NCI-H2171 (cell line): ENCODE results near the gene C11orf58.

Experiments used
- DNase-seq: peaks from one replicate; lab custom pipeline; 2025; lab: John Stamatoyannopoulos, UW

C11orf58 gene

DNA sequence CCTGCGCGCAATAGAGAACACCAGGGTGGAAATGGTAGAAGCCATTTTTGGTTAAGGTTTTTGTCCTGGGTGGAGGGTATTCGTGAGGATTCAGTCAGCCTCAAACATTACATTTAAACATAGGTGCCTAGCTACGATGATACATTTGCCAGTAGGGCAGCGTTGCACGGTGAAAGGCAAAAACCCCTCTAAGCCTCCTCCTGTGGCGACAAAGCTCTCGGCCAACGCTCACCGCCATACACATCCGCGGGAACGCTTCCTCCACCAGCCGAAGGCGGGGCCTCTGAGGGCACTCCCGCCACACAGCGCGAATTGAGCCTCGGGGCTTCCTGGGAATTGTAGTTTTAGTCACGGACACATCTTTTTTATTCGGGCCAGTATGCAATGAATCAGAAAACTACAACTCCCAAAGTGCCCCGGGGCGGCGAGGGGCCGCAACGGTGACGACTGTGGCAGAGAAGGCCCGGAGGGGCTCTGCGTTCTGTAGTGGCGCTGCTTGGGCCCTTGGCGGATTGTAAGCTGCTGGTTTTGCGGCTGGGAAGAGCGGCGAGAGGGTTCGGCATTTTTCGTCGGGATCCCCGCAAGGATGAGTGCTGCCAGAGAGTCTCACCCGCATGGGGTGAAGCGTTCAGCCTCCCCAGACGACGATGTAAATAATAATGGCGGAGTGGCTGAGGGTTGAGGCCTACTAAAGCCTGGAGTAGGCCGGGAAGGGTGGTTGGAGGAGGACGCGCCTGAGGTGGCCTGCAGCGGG lies at the start of gene C11orf58:
C11orf58 (plus strand) TSS at position 455 of the 754 bp plus-strand sequence; CDS start at position 587, 132 bp downstream.
- DNase-seq, result peak; percentile 77

DNA sequence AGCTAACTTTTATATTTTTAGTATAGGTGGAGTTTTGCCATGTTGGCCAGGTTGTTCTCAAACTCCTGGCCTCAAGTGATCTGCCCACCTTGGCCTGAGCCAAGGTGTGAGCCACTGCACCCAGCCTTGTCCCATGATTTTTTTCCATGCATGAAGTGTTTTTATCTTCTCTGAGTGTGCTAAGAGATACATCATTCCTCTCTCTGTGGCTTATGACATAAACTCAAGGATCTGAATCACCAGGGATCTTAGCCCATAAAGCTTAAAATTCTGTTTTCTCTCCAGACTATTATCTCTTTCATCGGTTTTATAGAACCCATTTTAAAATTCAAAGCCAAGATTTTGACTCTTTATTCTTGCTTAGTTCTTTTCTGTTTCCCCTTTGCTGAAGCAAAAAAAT lies 48.4 kb upstream of the C11orf58 start:
- no peak for DNase-seq

DNA sequence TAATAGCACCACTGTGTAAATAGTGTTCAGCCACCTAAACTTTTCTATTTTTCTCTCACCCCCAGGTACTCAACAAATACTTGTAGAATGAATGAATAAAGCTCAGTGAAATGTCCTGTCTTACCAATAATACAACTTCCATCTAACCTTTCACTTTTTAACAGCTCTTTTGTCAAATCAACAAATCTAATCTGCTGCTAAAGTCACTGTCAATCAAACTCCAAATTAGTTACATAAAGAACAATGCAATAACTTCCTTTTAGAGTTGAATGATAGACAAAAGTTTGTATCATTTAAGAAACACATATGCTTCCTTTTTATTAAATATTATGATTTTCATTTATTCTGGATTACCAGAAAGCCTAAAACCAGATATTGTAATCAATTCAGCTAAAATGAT lies 34.7 kb upstream of the C11orf58 start:
- DNase-seq, result no peak

DNA sequence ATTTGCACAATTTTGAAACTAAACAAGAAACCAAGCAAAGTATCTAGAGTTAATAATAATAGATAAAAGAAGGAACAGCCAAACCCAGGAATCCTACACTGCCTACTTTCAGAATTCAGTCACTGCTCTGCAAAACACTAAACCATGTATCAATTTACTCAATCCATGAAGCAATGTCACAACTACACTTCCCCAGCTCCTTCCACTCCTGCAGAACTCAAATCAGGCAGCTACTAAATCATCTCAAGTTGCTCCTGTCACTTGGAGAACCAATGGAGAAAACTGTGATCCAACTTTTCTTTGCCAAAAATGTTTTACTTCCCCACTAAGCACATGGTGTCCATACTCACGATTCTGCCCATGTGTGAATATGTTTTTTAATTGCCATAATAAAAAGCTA lies 24.9 kb upstream of the C11orf58 start:
- no peak for DNase-seq

DNA sequence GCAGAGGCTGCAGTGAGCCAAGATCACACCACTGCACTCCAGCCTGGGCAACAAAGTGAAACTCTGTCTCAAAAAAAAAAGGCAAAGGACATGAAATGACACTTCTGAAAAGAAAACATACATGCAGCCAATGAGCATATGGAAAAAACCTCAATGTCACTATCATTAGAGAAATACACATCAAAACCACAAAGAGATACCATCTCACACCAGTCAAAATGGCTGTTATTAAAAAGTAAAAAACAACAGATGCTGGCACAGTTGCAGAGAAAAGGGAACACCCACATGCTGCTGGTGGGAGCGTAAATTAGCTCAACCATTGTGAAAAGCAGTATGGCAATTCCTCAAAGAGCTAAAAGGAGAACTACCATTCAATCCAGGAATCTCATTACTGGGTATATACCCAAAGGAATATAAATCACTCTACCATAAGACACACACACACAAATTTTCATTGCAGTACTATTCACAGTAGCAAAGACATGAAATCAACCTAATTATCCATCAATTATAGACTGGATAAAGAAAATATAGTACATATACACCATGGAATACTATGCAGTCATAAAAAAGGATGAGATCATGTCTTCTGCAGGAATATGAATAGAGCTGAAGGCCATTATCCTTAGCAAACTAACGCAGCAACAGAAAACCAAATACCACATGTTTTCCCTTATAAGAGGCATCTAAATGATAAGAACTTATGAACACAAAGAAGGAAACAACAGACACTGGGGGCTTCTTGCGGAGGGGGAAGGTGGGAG lies 15.7 kb upstream of the C11orf58 start:
- DNase-seq, result no peak

DNA sequence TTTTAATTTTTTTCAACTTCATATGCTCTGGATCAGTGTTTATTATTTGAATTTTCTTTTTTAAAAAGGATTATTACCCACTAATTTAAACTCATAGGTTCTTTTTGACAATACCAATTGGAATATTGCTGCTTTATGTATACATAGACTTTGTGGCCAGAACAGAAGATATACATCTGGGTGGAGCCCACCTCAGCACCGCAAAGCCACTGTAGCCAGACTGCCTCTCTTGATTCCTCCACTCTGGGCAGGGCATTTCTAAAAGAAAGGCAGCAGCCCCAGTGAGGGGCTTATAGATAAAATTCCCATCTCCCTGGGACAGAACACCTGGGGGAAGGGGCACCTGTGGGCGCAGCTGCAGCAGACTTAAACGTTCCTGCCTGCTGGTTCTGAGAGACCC lies 10.6 kb upstream of the C11orf58 start:
- DNase-seq, result no peak

DNA sequence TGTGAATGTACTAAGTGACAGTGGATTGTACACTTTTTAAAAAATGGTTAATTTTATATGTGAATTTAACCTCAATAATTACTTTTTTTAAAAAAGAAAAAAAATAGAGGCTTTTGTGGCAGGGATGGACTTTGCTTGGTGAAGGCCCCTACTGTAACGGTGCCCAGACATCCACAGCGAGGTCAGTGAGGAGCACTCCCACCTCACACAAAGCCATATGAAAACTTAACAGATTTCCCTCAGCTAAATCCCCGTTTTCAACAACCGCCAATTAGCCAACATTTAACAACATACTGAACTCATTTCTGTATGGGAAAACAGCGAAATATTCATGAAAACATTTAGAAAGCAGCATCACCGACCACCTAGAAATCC lies 642 bp upstream of the C11orf58 start:
- no peak for DNase-seq

DNA sequence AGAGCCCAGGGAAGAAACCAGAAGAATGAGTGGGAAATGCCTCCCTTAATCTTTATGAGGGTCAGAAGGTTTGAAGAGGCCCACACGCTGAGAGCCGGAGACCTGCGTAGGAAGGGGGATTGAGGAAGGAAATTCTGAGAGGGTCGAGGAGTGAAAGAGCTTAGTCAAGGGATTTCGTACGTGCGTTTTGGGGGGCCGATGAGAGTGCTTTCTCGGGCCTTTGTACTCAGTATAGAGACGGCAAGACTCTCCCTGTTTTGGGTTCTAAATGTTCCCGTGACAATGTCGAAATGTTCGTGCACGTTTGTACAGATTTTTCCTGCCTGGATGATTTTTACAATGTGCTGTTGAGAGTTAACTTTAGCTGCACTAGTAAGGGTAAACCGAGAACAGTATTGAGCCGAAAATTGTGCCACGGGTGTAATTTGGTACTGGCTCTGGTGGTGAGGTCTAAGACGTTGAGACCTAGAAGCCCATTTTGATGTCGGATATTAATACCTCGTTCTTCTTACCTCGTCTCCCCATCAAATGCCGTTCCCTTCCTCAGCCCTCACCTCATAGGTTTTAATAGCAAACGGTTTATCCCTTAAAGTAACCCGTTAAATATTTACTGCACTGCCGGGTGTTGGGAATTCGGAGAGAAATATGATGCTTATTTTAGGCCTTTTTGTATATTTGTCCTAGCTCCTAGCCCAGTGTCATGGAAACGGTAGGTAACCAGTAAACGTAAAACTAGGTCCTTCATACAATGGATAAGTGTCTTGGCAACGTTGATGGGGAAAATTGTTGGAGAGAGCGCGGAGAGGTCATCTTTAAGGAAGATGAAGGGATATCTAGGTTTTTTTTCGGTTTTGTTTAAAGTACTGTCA lies 734 bp downstream of the C11orf58 start:
- DNase-seq, result no peak

DNA sequence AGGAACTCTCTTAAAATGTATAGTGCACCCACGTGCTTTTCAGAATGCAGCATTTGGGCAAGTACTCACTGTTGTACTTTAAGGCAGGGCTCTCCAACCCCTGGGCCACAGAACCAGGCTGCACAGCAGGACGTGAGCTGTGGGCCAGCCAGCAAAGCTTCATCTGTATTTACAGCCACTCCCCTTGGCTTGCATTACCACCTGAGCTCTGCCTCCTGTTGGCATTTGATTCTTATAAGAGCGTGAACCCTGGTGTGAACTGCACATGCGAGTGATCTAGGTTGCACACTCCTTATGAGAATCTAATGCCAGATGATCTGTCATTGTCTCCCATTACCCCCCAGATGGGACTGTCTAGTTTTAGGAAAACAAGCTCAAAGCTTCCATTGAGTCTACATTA lies 3.0 kb downstream of the C11orf58 start:
- DNase-seq, result no peak

DNA sequence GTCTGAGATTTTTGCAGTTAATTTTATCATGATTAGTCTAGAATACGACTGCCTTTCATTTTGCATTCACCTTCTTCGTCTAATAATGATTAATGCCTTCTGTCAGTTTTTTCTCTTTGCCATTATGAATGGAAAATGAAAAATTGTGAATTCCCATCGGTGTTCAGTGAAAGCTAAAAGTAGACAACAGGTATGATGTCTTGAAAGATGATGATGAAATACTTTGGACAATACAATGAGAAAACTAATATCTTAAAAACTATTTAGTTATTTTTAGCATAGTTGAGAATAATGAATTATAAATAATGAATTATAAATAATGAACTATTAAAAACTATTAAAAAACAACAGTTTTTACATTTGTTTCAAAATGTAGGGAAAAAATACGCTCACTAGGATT lies 5.0 kb downstream of the C11orf58 start:
- no peak for DNase-seq

DNA sequence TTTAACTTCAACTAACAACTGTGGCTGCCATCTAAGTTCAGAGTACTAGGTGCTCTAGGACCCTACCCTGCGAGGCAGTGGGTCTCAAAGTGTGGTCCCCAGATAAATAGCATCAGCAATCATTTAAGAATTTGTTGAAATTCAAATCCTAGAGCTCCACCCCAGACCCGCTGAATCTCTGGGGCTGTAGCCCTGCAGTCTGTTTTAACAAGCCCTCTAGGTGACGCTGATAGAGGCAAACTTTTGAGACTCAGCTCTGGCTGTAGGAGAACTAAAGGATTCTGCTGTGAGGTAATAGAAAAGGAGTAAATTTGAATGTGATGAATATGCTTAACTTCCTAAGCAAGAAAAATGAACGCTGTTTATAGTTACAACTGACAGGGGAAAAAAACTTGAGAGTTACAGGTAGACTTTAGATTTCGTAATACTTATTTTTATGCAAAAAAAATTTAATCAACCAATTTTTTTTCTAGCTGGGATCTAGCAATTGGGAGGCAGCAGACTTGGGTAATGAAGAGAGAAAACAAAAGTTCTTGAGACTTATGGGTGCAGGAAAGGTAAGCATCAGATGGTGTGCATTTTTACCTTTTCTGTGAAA lies 5.8 kb downstream of the C11orf58 start:
- DNase-seq, result no peak

DNA sequence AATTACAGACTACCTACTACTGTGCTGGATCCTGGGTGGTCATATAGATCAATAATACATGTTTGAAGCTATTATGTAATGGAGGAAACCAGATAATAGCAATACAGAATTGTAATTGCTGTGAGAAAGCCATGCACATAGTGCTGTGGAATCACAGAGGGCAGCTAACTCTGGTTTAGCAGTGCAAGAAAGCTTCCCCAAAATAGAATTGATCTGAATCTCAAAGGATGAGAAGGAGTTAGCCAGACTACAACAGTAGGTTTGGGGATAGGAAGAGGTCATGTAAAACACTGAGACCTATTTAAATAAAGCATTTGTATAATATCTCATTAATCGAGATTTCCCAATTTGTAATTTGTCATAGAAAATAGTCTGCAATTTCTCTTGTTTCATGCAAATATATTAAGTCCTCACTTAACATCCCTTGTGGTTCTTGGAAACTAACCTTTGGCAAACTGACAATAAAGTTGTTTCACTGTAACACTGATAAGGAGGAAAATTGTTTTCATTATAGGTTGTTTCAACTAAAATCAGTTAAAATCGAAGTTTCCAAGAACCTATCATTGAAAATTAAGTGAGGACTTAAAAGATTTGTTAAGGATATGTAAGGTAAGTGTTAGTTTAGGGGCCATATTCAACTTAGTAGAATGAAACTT lies 7.6 kb downstream of the C11orf58 start:
- DNase-seq, result no peak

DNA sequence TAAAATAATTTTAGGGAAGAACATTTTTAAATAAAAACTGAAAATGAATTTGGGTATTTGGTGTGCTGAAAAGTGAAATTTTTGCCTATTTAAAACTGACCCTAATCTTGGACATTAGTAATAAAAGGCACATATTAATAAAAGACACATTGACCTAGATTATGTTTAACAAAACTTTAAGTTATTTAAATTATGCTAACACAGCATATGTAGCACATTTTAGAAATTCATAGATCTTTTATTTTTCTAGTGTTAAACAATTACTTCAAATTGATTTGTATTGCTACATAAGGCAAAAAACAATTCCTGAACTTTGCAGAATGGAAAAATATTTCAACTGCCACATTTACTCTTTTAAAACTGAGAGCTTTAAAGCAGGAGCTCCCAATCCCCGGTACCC lies 10.6 kb downstream of the C11orf58 start:
- no peak for DNase-seq

DNA sequence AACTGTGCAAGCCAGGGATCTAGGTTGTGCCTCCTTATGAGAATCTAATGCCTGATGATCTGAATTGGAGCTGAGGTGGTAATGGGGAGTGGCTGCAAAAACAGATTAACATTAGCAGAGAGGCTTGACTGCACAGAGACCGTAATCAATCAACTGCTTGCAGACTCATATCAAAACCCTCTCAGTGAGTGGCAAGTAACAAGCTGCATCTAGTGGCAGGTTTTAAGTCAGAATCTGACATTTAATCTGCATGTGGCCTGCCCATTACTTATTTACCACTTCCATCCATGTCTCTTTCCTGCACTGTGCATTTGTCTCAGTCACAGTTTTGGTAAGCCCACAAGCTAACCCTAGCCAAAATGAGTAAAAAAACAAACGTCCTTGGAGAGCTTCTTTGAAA lies 11.2 kb downstream of the C11orf58 start:
- no peak for DNase-seq

DNA sequence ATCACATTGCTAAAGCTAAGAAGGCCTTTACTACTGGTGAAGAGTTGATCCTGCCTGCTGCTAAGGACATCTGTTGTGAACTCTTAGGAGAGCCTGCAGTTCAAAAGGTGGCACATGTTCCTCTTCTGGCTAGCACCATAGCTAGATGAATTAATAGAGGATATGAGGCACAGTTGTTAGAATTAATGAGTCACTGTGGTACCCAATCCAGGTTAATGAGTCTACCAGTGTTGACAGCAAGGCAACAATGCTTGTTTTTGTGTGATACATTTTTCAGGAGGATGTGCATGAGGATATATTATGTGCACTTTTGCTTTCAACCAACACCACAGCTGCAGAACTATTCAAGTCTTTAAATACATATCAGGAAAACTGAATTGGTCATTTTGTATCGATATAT lies 12.0 kb downstream of the C11orf58 start:
- no peak for DNase-seq

DNA sequence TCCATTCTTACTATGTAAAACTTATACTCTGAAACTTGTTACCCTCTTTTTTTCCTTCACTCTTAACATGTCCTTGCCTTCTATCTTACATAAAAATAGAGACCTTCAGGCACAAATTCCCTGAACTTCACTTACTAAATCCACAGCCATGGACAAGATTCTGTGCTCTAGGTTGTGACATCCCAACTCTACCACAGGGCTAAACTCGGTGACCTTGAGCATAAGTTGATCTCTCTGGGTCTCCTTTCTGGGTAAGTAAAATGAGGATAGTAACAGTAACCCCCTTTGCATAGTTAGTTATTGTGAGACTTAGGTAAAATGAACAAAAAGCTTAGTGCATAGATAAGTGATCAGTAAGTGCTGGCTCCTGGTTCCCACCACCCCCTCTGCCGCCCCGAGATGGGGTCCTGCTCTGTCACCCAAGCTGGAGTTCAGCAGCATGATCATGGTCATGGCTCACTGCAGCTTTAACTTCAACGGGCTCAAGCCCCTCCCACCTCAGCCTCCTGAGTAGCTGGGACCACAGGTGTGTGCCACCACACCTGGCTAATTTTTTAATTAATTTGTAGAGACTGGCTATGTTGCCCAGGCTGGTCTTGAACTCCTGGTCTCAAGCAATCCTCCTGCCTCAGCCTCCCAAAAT lies 20.1 kb downstream of the C11orf58 start:
- DNase-seq, result no peak

DNA sequence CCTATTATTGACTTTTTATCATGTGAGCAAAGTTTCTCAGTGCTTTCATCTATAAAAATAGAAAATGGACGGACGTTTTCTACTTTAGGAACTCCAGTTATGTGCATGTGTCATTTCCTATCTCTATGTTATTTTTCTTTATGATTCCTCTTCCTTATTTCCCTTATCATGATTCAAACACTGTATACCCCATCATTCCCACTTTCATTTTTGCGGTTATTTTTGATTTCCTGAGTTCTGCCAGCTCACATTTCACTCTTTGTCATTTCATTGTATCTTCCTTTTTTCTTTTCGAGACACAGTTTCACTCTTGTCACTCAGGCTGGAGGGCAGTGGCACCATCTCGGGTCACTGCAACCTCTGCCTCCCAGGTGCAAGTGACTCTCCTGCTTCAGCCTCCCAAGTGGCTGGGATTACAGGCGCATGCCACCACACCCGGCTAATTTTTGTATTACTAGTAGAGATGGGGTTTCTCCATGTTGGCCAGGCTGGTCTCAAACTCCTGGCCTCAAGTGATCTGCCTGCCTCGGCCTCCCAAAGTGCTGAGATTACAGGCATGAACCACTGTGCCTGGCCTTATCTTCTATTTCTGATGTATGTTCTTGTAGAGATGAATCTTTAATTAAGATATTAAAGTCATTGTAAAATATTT lies 21.5 kb downstream of the C11orf58 start:
- DNase-seq, result no peak

DNA sequence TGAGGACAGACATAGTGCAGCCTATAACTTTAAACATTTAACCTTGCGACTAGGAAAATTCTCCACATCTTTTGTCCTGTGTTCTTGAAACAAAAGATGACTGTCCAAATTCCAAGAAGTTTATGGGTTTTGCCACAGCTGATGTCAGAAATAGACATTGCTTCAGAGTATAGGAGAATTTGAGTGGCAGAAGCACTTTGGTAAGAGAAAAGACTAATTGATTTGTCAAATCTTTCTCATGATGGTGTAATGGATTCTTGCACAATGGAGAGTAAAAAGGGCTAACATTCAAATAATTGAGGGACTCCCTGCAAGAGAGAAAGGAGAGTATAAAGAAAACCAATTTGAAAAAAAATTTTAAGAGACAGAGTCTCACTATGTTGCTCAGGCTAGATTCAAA lies 25.3 kb downstream of the C11orf58 start:
- no peak for DNase-seq

DNA sequence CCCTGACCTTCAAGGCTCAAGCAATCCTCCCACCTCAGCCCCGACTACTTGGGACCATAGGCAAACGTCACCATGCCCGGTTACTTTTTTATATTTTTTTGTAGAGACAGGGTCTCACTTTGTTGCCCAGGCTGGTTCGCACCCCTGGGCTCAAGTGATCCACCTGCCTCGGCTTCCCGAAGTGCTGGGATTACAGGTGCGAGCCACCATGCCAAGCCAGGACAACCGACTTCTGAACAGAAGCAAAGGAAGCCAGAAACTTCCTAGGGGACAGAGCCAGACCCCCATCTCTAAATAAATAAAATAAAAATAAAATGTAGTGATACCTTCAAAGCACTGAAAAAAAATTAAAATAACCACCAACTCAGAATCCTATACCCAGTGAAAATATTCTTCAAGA lies 26.4 kb downstream of the C11orf58 start:
- no peak for DNase-seq

DNA sequence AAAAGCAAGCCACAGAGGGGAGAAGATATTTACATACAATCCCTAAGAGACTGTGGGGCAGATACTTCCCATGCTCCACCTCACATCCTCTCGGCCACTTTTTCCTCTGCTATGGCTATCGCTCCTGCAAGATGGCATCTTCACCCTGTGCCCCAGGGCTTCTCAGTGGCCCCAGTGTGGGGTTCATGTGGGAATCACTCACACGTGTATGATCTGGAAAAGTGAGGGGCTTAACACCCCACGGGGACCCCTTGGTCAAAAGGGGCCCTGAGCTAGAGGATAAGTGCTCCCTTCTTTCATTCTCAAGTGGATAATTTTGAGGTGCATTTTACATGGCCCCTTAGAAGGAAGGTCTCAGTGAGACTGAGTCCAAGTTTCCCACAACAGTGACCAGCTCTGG lies 28.7 kb downstream of the C11orf58 start:
- no peak for DNase-seq

DNA sequence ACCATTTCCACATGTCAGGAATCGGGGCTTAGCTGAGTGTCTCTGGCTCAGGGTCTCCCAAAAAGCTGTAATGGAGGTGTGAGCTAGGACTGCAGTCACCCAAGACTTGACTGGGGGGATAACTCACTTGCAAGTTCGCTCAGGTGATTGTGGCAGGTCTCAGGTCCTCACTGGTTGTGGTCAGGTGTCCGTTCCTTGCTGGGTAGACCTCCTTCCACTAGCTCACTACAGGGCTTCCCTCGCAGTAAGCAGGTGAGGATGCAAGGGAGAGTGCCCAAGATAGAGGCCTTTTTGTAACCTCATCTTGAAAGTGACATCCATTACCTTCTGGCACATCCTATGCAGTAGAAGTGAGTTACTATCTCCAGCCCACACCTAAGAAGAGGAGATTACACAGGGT lies 29.5 kb downstream of the C11orf58 start:
- DNase-seq, result no peak
